Endodermal cell (in vitro differentiated cells): ENCODE measurements around the gene DHX38. TPM values are rescaled to one million over a fixed set of nuclear protein-coding genes. Genes with fewer than 3 reads are reported as not detected.

ENCODE experiments used
- DNase-seq: peaks from one replicate; pipeline ENCODE4 v3.0.0-alpha.2; 2017
- H3K27ac ChIP-seq: 2 replicates; pipeline ENCODE4 v1.5.1; 2013; ENCODE audit warnings: mild to moderate bottlenecking, low read depth, low read length, moderate library complexity
- H3K27me3 ChIP-seq: 2 replicates; pipeline ENCODE4 v1.6.1; 2013; ENCODE audit warnings: mild to moderate bottlenecking, low read length, moderate library complexity; ENCODE audit not compliant: insufficient read depth, control insufficient read depth, poor library complexity, severe bottlenecking
- H3K36me3 ChIP-seq: 2 replicates; pipeline ENCODE4 v1.7.0; 2013; ENCODE audit warnings: mild to moderate bottlenecking, low read length, moderate library complexity; ENCODE audit not compliant: control insufficient read depth, insufficient read depth
- H3K4me1 ChIP-seq: one replicate; pipeline ENCODE4 v1.7.0; 2013; ENCODE audit warnings: low read length; ENCODE audit not compliant: control insufficient read depth, insufficient read depth
- H3K4me3 ChIP-seq: 2 replicates; pipeline ENCODE4 v1.5.1; 2013; ENCODE audit warnings: mild to moderate bottlenecking, low read length, moderate library complexity
- H3K9ac ChIP-seq: 2 replicates; pipeline ENCODE4 v1.6.1; 2013; ENCODE audit warnings: mild to moderate bottlenecking, low read length, moderate library complexity; ENCODE audit not compliant: poor library complexity, severe bottlenecking; ENCODE audit errors: extremely low read depth
- H3K9me3 ChIP-seq: 2 replicates; pipeline ENCODE4 v1.6.1; 2013; ENCODE audit warnings: mild to moderate bottlenecking, low read length, moderate library complexity; ENCODE audit not compliant: control insufficient read depth
- H3K27ac Mint-ChIP-seq: 2 replicates; pipeline ENCODE4 v1.8.0; 2020; ENCODE audit warnings: mixed read lengths
- H3K27me3 Mint-ChIP-seq: 2 replicates; pipeline ENCODE4 v1.8.0; 2021; ENCODE audit warnings: mild to moderate bottlenecking, mixed read lengths; ENCODE audit not compliant: insufficient read depth
- H3K36me3 Mint-ChIP-seq: 2 replicates; pipeline ENCODE4 v1.8.0; 2020; ENCODE audit warnings: low read depth, mixed read lengths
- H3K4me1 Mint-ChIP-seq: 2 replicates; pipeline ENCODE4 v1.8.0; 2020; ENCODE audit warnings: mixed read lengths
- H3K4me3 Mint-ChIP-seq: 2 replicates; pipeline ENCODE4 v1.8.0; 2020; ENCODE audit warnings: mild to moderate bottlenecking, moderate library complexity, mixed read lengths
- H3K9me3 Mint-ChIP-seq: 2 replicates; pipeline ENCODE4 v1.8.0; 2020; ENCODE audit warnings: mild to moderate bottlenecking, mixed read lengths
- WGBS, 2 experiments: methylation state at CpG; one replicate each; pipeline versions ENCODE4 v1.1.5 to v1.1.7; 2013; ENCODE audit warnings: missing lambda C conversion rate in 2 of 2, mixed read lengths in 1 of 2; ENCODE audit not compliant: insufficient coverage in 1 of 2, insufficient read length in 1 of 2; 5-methylcytosine and 5-hydroxymethylcytosine counted together
- total RNA-seq, 2 donors: library from RNA; stranded (reverse); fragmentation: NEBNext Ultra II Directional in 1 of 2; extraction: Animal tissue kit (Norgen Biotek cat#: 25700) in 1 of 2; gene quantifications; 2 replicates in 1 of 2; 3 replicates in 1 of 2; pipeline ENCODE4 v1.2.1, GENCODE V29; 2021
- TF ChIP-seq, protein P1 (sequence below): fragments of 200-600 bp; sonication (generic); conservative IDR thresholded peaks from 2 replicates; pipeline ENCODE4 v1.5.0; 2021; ENCODE audit warnings: antibody characterized with exemption, mild to moderate bottlenecking

DHX38 gene
- total RNA-seq, 2 donors from 2014 or later: 66.9 to 80.1 TPM

GRCh38 chr16:72061564-72061963 is 32.1 kb upstream of the DHX38 start:
- H3K36me3 ChIP-seq: no peaks in the 10 kb centered on the region
- no peak for DNase-seq
- Mint-ChIP-seq H3K4me3 (no peak overlapping the region), H3K27me3 (peaks cover 12% of the 10 kb centered on the region), H3K9me3 (peaks cover 7% of the 10 kb centered on the region), H3K4me1 (peaks cover 24% of the 10 kb centered on the region), H3K27ac (no peak overlapping the region), H3K36me3 (peaks cover 6% of the 10 kb centered on the region)
- TF ChIP-seq, protein P1, sequence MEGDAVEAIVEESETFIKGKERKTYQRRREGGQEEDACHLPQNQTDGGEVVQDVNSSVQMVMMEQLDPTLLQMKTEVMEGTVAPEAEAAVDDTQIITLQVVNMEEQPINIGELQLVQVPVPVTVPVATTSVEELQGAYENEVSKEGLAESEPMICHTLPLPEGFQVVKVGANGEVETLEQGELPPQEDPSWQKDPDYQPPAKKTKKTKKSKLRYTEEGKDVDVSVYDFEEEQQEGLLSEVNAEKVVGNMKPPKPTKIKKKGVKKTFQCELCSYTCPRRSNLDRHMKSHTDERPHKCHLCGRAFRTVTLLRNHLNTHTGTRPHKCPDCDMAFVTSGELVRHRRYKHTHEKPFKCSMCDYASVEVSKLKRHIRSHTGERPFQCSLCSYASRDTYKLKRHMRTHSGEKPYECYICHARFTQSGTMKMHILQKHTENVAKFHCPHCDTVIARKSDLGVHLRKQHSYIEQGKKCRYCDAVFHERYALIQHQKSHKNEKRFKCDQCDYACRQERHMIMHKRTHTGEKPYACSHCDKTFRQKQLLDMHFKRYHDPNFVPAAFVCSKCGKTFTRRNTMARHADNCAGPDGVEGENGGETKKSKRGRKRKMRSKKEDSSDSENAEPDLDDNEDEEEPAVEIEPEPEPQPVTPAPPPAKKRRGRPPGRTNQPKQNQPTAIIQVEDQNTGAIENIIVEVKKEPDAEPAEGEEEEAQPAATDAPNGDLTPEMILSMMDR: no peak
- 93% methylated on average over 1 of the region's 1 CpG; no CpG with 5 or more reads in 1 of the 2 experiments for WGBS, 2 experiments
- H3K4me1 ChIP-seq: no peaks in the 10 kb centered on the region
- H3K27ac ChIP-seq: no peak overlapping the region
- H3K27me3 ChIP-seq: no peaks in the 10 kb centered on the region
- no peak overlapping the region for H3K9ac ChIP-seq
- H3K9me3 ChIP-seq: peaks cover 14% of the 10 kb centered on the region
- H3K4me3 ChIP-seq: no peak overlapping the region

DNA sequence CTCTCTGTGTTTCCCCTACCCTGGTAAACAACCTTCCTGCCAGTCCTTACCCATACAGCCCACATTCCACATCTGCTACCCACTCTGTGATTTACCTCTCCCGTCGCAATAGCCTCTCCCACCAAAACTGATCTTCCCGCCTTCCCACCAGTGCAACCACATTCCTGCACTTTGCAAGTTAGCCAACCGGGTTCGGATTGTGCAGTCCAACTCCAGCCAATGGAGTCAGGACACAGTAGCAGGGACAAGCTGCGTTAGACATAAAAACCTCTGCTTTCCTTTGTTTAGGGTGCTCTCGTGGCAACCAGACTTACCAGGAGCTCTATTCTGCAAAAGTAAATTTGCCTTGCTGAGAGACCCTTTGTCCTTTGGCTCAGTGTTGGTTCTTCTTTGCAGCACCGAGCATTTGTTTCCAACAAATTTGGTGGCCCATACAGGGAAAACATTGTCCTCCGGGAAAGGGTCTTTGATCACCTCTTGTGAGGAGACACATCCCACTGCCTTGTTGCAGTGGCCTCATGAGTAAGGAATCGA is 29.2 kb upstream of the DHX38 start:
- Histone ChIP-seq H3K27me3 (no peaks in the 10 kb centered on the region), H3K36me3 (no peaks in the 10 kb centered on the region), H3K4me1 (peaks cover 4% of the 10 kb centered on the region), H3K27ac (no peak overlapping the region), H3K4me3 (no peak overlapping the region), H3K9ac (no peak overlapping the region), H3K9me3 (peaks cover 14% of the 10 kb centered on the region)
- Mint-ChIP-seq H3K4me1 (peaks cover 26% of the 10 kb centered on the region), H3K27ac (no peak overlapping the region), H3K4me3 (no peak overlapping the region), H3K36me3 (peaks cover 6% of the 10 kb centered on the region), H3K9me3 (peaks cover 7% of the 10 kb centered on the region), H3K27me3 (peaks cover 12% of the 10 kb centered on the region)
- TF ChIP-seq, protein P1: no peak
- WGBS, 2 experiments: 91 to 92% methylated on average over 8 to 10 of the region's 10 CpGs
- DNase-seq: no peak

- Histone ChIP-seq H3K9ac (no peak overlapping the region), H3K9me3 (peaks cover 14% of the 10 kb centered on the region), H3K4me3 (no peak overlapping the region), H3K27me3 (no peaks in the 10 kb centered on the region), H3K36me3 (no peaks in the 10 kb centered on the region), H3K4me1 (peaks cover 4% of the 10 kb centered on the region), H3K27ac (no peak overlapping the region)
- peaks cover 6% of the 10 kb centered on the region for H3K36me3 Mint-ChIP-seq
- H3K4me1 Mint-ChIP-seq: peaks cover 21% of the 10 kb centered on the region
- WGBS, 2 experiments: 0 to 4% methylated on average over 1 of the region's 1 CpG
- no peak overlapping the region for H3K4me3 Mint-ChIP-seq
- H3K27ac Mint-ChIP-seq: peak overlapping the region; percentile 76
- TF ChIP-seq, protein P1: peak; percentile 80
- H3K27me3 Mint-ChIP-seq: peaks cover 12% of the 10 kb centered on the region
- H3K9me3 Mint-ChIP-seq: peaks cover 7% of the 10 kb centered on the region
- DNase-seq: no peak
Measured at GRCh38 chr16:72066747-72067146, 26.9 kb upstream of the DHX38 start.
